Measurements from ENCODE around the gene AMPD3.

AMPD3 gene

DNA sequence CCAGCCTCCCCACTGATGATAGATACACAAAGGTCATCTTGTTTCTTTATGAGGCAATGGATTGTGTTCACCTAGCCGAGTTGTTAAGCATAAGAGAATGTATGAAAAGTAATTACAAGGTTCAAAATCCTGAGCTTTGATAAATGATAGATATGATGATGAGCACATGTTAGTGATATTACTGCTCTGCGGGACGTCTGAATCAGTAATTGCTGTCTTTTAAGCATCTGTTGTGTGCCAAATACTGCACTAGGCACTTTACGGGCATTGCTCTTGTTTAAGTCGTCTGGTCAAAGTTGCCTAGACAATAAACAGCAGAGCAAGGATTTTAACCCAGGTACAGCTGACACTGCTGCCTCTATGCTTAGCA is 86.5 kb downstream of the AMPD3 start:
- DNase-seq: no peak

DNA sequence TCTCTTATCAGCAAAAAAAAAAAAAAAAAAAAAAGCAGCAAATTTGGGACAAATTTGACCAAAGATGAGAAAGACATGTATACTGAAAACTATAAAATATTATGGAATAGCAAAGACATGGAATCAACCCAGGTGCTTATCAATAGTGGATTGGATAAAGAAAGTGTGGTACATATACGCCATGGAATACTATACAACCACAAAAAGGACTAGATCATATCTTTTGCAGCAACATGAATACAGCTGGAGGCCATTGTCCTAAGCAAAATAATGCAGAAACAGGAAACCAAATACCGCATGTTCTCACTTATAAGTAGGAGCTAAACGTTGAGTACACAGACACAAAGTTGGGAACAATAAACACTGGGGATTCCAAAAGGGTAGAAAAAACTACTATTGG is 87.7 kb downstream of the AMPD3 start:
- no peak for DNase-seq

GRCh38 chr11:10543782-10544181 is 88.7 kb downstream of the AMPD3 start:
- no peak for DNase-seq

DNA sequence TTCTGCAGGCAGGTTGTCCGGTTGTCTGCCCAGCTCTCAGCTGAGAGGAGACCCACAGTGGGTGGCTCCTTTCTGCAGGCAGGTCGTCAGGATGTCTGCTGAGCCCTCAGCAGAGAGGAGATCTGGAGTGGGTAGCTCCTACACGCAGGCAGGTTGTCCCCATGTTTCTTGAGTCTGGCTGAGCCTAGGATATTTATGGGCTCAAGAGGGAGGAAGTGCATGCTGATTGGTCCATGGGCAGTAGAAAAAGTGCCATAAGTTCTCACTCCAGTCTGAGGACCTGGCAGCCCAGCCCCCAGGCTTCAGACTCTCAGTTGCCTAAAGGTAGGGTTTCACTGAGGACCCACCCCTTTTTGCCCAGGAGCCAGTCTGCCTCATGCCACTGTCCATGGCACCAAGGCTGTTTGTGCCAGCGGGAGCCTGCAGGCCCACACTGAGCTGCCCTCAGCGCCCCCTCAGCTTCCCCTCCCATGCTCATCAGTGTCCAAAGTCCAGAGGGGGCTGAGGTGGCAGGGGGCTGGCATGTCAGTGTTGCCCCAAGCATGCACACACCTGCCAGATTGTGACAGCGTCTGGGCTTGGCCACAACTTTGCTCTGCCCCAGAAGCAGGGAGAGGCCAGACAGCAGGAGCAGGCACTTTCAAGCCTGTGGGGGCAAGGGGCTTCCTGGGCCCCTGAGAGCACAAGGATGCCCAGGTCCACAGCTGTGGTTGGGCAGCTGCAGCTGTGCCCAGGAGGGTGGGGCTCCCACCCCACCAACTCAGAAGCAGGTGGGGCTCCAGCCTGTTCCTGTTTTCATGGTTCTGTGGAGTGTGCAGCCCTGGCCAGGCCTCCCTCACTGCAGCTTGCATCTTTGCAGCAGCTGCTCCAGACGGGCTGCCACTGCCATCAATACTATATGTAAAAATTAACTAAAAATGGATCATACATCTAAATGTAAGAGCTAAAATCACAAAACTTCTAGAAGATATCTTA is 89.7 kb downstream of the AMPD3 start:
- DNase-seq: no peak

GRCh38 chr11:10550503-10551289 is 95.6 kb downstream of the AMPD3 start:
- DNase-seq: no peak

- no peak for DNase-seq
These were observed 96.2 kb downstream of the AMPD3 start for GRCh38 chr11:10551290-10551592.

- no peak for DNase-seq
These were observed 96.8 kb downstream of the AMPD3 start for GRCh38 chr11:10551845-10552352.

DNA sequence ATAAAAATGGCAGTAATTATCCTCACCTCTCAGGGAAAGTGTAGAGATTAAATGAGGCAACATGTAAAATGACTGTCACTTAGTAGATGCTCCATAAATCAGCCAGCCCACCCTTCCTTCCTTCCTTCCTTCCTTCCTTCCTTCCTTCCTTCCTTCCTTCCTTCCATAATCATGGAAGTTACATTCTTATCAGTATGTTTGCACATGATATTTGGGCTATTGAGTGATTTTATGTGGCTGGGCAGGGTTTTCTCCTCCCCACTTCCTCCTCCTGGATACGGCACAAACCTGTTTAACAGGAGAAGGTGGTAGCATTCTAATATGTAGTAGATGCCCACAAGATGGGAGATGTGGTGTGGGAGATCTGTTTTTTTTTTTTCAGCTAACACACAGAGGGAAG is 101.5 kb downstream of the AMPD3 start:
- DNase-seq: no peak
